ENCODE results near the gene NAXD. TPM values are rescaled to one million over a fixed set of nuclear protein-coding genes. Genes with fewer than 3 reads are reported as not detected.

NAXD gene
- total RNA-seq, 1 experiment from 2014 or later, result 15.1 TPM

- Histone ChIP-seq H3K36me3 (ENCODE audit: control insufficient read depth, insufficient read depth, low read length) (no peaks in the 10 kb centered on the region), H3K27ac (ENCODE audit: low read length) (peak overlapping the region; percentile 44; the same call in 1 of the 2 replicates), H3K4me1 (ENCODE audit: control insufficient read depth, insufficient read depth, low read length) (peaks cover 3% of the 10 kb centered on the region; the same call in 1 of the 2 replicates), H3K27me3 (ENCODE audit: control insufficient read depth, insufficient read depth, low read length) (no peaks in the 10 kb centered on the region), H3K4me3 (ENCODE audit: low read depth in 2 of 2, low read length in 2 of 2) (peak overlapping the region; percentile 25 to 40), H3K9me3 (ENCODE audit: control insufficient read depth, insufficient read depth, low read depth, low read length) (no peaks in the 10 kb centered on the region)
- CTCF ChIA-PET, result no interaction called here
- TF ChIP-seq REST (IDR thresholded peaks at IDR 0.05; ENCODE audit: insufficient read depth in 1 of 2, low read depth in 2 of 2, low read length in 1 of 2), result no peak
- no peak for TF ChIP-seq SIN3A (IDR thresholded peaks at IDR 0.05; ENCODE audit: borderline replicate concordance, insufficient read depth, low read depth, low read length)
- no peak for TF ChIP-seq TCF7L2 (IDR thresholded peaks at IDR 0.05; ENCODE audit: low read depth, low read length)
- no peak for TF ChIP-seq CTCF (IDR thresholded peaks at IDR 0.05)
- TF ChIP-seq POLR2AphosphoS5 (IDR thresholded peaks at IDR 0.05; ENCODE audit: low read depth, low read length), result no peak
- POLR2A ChIA-PET, result no interaction called here
- in situ Hi-C loops (cut with HindIII; ENCODE audit: low pct_unique_long_range_greater_than_20kb, low sequenced_read_pairs), result no loop called here
- no TSS peak for BruUV-seq (replicated peaks)
- intact Hi-C loops (cut with micrococcal nuclease; ENCODE audit: unreplicated experiment), result no loop called here
- no peak for ATAC-seq
- no peak for DNase-seq (ENCODE audit: low read depth, low spot score)
These were observed 4.3 kb upstream of the NAXD start for GRCh38 chr13:110610955-110611595.

GRCh38 chr13:110615005-110615321 lies 382 bp upstream of the NAXD start:
- POLR2A ChIA-PET, result no interaction called here
- ATAC-seq, result no peak
- no peak for TF ChIP-seq CTCF (IDR thresholded peaks at IDR 0.05)
- no peak for TF ChIP-seq SIN3A (IDR thresholded peaks at IDR 0.05; ENCODE audit: borderline replicate concordance, insufficient read depth, low read depth, low read length)
- no peak for TF ChIP-seq TCF7L2 (IDR thresholded peaks at IDR 0.05; ENCODE audit: low read depth, low read length)
- TF ChIP-seq REST (IDR thresholded peaks at IDR 0.05; ENCODE audit: insufficient read depth in 1 of 2, low read depth in 2 of 2, low read length in 1 of 2), result no peak
- no peak for TF ChIP-seq POLR2AphosphoS5 (IDR thresholded peaks at IDR 0.05; ENCODE audit: low read depth, low read length)
- Histone ChIP-seq H3K4me1 (ENCODE audit: control insufficient read depth, insufficient read depth, low read length) (peaks cover 13% of the 10 kb centered on the region), H3K9me3 (ENCODE audit: control insufficient read depth, insufficient read depth, low read depth, low read length) (no peaks in the 10 kb centered on the region), H3K4me3 (ENCODE audit: low read depth in 2 of 2, low read length in 2 of 2) (peak overlapping the region; percentile 72 to 75), H3K27me3 (ENCODE audit: control insufficient read depth, insufficient read depth, low read length) (no peaks in the 10 kb centered on the region), H3K36me3 (ENCODE audit: control insufficient read depth, insufficient read depth, low read length) (no peaks in the 10 kb centered on the region), H3K27ac (ENCODE audit: low read length) (peak overlapping the region; percentile 89)
- in situ Hi-C loops (cut with HindIII; ENCODE audit: low pct_unique_long_range_greater_than_20kb, low sequenced_read_pairs) (no loop called here), intact Hi-C loops (cut with micrococcal nuclease; ENCODE audit: unreplicated experiment) (no loop called here)
- no peak for DNase-seq (ENCODE audit: low read depth, low spot score)
- BruUV-seq (replicated peaks), result no TSS peak
- CTCF ChIA-PET, result no interaction called here

Measured in Panc1 (cell line).